GM23248 (cell line): Measurements from ENCODE around the gene CFLAR. TPM values are rescaled to one million over a fixed set of nuclear protein-coding genes. Genes with fewer than 3 reads are reported as not detected.

Experiments
- DNase-seq: peaks from one replicate; pipeline ENCODE4 v3.0.0-alpha.2; 2015
- H2AFZ ChIP-seq: fragments of 200-600 bp; sonication (generic); 2 replicates; pipeline ENCODE4 v1.6.1; 2016; ENCODE audit warnings: antibody characterized with exemption
- H3F3A ChIP-seq: fragments of 200-600 bp; sonication (generic); 2 replicates; pipeline ENCODE4 v1.6.1; 2016; ENCODE audit warnings: mild to moderate bottlenecking, antibody characterized with exemption, mixed run types; ENCODE audit not compliant: insufficient read depth
- H3K27ac ChIP-seq: fragments of 200-600 bp; sonication (generic); 2 replicates; pipeline ENCODE4 v1.5.1; 2016; ENCODE audit warnings: mild to moderate bottlenecking
- H3K27me3 ChIP-seq: fragments of 200-600 bp; sonication (generic); replicated peaks from 2 replicates; pipeline ENCODE4 v1.6.1; 2016; ENCODE audit warnings: mild to moderate bottlenecking; ENCODE audit not compliant: insufficient read depth
- H3K36me3 ChIP-seq: fragments of 200-600 bp; sonication (generic); 2 replicates; pipeline ENCODE4 v1.6.1; 2016; ENCODE audit warnings: low read depth, mild to moderate bottlenecking
- H3K4me1 ChIP-seq: fragments of 200-600 bp; sonication (generic); 2 replicates; pipeline ENCODE4 v1.6.1; 2016; ENCODE audit warnings: mild to moderate bottlenecking; ENCODE audit not compliant: insufficient read depth
- H3K4me2 ChIP-seq: fragments of 200-600 bp; sonication (generic); one replicate; pipeline ENCODE4 v1.6.1; 2016; ENCODE audit warnings: mild to moderate bottlenecking; ENCODE audit not compliant: unreplicated experiment
- H3K4me3 ChIP-seq: fragments of 200-600 bp; sonication (generic); 2 replicates; pipeline ENCODE4 v1.5.1; 2016; ENCODE audit warnings: mild to moderate bottlenecking
- H3K79me2 ChIP-seq: fragments of 200-600 bp; sonication (generic); 2 replicates; pipeline ENCODE4 v1.6.1; 2016; ENCODE audit warnings: mild to moderate bottlenecking; ENCODE audit not compliant: insufficient read depth
- H3K9ac ChIP-seq: fragments of 200-600 bp; sonication (generic); 2 replicates; pipeline ENCODE4 v1.6.1; 2016; ENCODE audit warnings: mild to moderate bottlenecking
- H3K9me2 ChIP-seq: fragments of 200-600 bp; sonication (generic); 2 replicates; pipeline ENCODE4 v1.6.1; 2016; ENCODE audit warnings: mixed run types, mild to moderate bottlenecking, moderate library complexity; ENCODE audit not compliant: insufficient read depth
- H3K9me3 ChIP-seq: fragments of 200-600 bp; sonication (generic); one replicate; pipeline ENCODE4 v1.6.1; 2017; ENCODE audit warnings: low read depth
- H4K20me1 ChIP-seq: fragments of 200-600 bp; sonication (generic); 2 replicates; pipeline ENCODE4 v1.6.0; 2016; ENCODE audit not compliant: insufficient read depth
- EZH2 ChIP-seq: fragments of 200-600 bp; sonication (generic); IDR thresholded peaks from 2 replicates; pipeline ENCODE4 v1.6.1; 2018; ENCODE audit warnings: antibody characterized with exemption, mild to moderate bottlenecking; ENCODE audit not compliant: insufficient read depth, poor library complexity, severe bottlenecking
- EZH2phosphoT487 ChIP-seq: fragments of 200-600 bp; sonication (generic); IDR thresholded peaks from 2 replicates; pipeline ENCODE4 v1.6.1; 2018; ENCODE audit warnings: antibody characterized with exemption, moderate library complexity, mild to moderate bottlenecking, low read depth; ENCODE audit not compliant: insufficient read depth
- WGBS, 2 experiments: methylation state at CpG; one replicate each; pipeline ENCODE4 v1.1.6; 2015 to 2017; ENCODE audit warnings: low lambda C conversion rate in 2 of 2, low coverage in 1 of 2; ENCODE audit errors: missing lambda C conversion rate in 2 of 2; 5-methylcytosine and 5-hydroxymethylcytosine counted together
- in situ Hi-C: fragments of 300-500 bp; cut with MboI; formaldehyde crosslinking; loops from 2 replicates; pipeline ENCODE4 v1.15.0; 2020
- polyA plus RNA-seq: library from polyadenylated mRNA; unstranded; fragments of >200 nt; fragmentation: Nextera tagmentation; extraction: Ambion mirVana; gene quantifications from 2 replicates; pipeline ENCODE4 v1.2.1, GENCODE V29; 2016
- total RNA-seq: library from RNA; depleted of rRNA; stranded (reverse); fragments of >200 nt; shearing (Covaris generic); gene quantifications from 2 replicates; pipeline ENCODE4 v1.2.3, GENCODE V29; 2014

CFLAR gene
- total and polyA plus RNA-seq, 2 experiments from 2014 or later, result 46.1 to 47.2 TPM

DNA sequence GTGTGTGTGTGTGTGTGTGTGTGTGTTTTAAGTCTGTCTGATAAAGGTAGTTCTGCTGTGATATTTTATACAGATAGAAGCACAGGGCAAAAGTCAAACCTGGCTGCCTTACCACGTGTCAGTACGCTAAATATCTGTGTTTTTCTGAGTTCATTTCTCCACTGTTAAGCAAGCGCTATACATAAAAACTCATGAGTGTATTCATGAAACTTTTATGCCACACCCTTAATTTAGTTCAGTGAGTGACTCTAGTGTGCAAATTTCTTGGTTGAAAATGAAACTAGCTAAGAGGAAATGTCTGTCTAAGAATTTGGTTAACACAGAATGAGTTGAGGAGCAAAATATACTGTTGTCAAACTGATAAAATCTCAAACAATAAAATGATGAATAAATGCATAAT is 78.1 kb downstream of the CFLAR start:
- H3K27ac ChIP-seq, result no peak overlapping the region
- in situ Hi-C loops, result no loop called here
- 0 out of 2 replicates have a peak, but pooled peaks cover 8% of the 10 kb centered on the region for H3K36me3 ChIP-seq
- H4K20me1 ChIP-seq, result no peaks in the 10 kb centered on the region
- H3K9me2 ChIP-seq, result no peaks in the 10 kb centered on the region
- TF ChIP-seq EZH2phosphoT487, result no peak
- no peak for TF ChIP-seq EZH2
- no peak overlapping the region for H3K4me2 ChIP-seq
- H2AFZ ChIP-seq, result no peak overlapping the region
- H3K9ac ChIP-seq, result no peak overlapping the region
- 98 to 100% methylated on average over 3 of the region's 3 CpGs for WGBS, 2 experiments
- H3K27me3 ChIP-seq, result no peaks in the 10 kb centered on the region
- no peaks in the 10 kb centered on the region for H3K79me2 ChIP-seq
- H3K4me3 ChIP-seq, result no peak overlapping the region
- H3K9me3 ChIP-seq, result no peaks in the 10 kb centered on the region
- no peak for DNase-seq
- no peaks in the 10 kb centered on the region for H3K4me1 ChIP-seq
- H3F3A ChIP-seq, result no peaks in the 10 kb centered on the region

DNA sequence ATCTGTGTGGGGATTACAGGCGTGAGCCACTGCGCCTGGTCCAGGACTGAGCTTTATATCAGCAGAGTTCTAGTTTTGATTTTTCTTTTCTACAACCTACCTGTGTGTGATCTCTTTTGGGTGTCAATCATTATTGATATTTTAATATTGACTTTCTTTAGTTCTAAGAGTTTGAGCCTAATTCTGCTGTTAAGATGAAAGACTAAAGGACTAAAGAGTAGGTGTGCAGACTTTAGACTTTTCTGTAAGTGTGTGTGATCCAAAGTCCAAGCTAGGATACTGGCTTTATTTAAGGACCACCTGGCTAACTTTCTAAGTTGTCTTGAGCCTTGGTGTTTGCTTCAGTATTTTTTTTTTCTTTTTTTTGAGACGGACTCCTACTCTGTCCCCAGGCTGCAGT is 79.4 kb downstream of the CFLAR start:
- no peaks in the 10 kb centered on the region for H3K27me3 ChIP-seq
- no peaks in the 10 kb centered on the region for H3K9me2 ChIP-seq
- H3K4me1 ChIP-seq, result no peaks in the 10 kb centered on the region
- H4K20me1 ChIP-seq, result no peaks in the 10 kb centered on the region
- no peak overlapping the region for H3K4me3 ChIP-seq
- H3K9ac ChIP-seq, result no peak overlapping the region
- DNase-seq, result no peak
- no peak overlapping the region for H2AFZ ChIP-seq
- H3K27ac ChIP-seq, result no peak overlapping the region
- no peaks in the 10 kb centered on the region for H3K79me2 ChIP-seq
- no peaks in the 10 kb centered on the region for H3K9me3 ChIP-seq
- H3F3A ChIP-seq, result no peaks in the 10 kb centered on the region
- in situ Hi-C loops, result no loop called here
- TF ChIP-seq EZH2, result no peak
- TF ChIP-seq EZH2phosphoT487, result no peak
- WGBS, 2 experiments, result 94 to 98% methylated on average over 3 of the region's 3 CpGs
- 0 out of 2 replicates have a peak, but pooled peaks cover 8% of the 10 kb centered on the region for H3K36me3 ChIP-seq
- no peak overlapping the region for H3K4me2 ChIP-seq

DNA sequence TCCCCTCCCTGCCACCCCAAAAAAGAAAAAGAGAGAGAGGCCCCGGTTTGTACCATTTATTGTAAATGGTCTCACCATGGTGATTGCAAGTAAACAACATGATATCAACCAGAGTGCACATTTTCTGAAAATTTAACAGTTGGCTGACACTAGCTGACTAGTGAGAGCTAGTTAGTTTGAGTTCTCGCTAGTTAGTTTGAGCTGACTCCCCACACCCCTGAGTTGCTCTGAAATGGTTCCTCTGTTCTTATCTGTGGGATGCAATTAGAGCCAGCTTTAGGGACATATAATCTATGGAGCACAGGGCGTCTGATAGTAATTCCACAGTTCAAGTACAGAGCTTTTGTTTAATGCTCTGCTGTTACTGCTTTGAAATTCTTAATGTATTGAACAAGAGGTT is 80.0 kb downstream of the CFLAR start:
- Histone ChIP-seq H3K4me3 (no peak overlapping the region), H3K36me3 (0 out of 2 replicates have a peak, but pooled peaks cover 8% of the 10 kb centered on the region), H3K27ac (no peak overlapping the region), H3K9me2 (no peaks in the 10 kb centered on the region), H3F3A (no peaks in the 10 kb centered on the region), H3K4me2 (no peak overlapping the region), H4K20me1 (no peaks in the 10 kb centered on the region), H3K27me3 (no peaks in the 10 kb centered on the region), H3K4me1 (no peaks in the 10 kb centered on the region), H2AFZ (no peak overlapping the region), H3K9ac (no peak overlapping the region), H3K9me3 (no peaks in the 10 kb centered on the region), H3K79me2 (no peaks in the 10 kb centered on the region)
- TF ChIP-seq EZH2 (no peak), EZH2phosphoT487 (no peak)
- no peak for DNase-seq
- WGBS, 2 experiments, result 92 to 97% methylated on average over 3 of the region's 3 CpGs
- in situ Hi-C loops, result no loop called here

DNA sequence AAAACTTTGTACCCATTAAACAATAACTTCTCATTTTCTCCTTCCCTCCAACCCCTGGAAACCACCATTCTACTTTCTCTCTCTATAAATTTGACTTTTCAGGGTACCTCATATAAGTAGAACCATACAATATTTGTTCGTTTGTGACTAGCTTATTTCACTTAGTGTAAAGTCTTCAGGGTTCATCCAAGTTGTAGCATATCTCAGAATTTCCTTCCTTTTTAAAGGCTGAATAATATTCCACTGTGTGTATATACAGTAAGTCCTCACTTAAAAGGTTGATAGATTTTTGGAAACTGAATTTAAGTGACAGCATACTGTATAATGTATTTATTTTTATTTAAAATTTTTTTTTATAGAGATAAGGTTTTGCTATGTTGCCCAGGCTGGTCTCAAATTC is 80.8 kb downstream of the CFLAR start:
- Histone ChIP-seq H3K9ac (no peak overlapping the region), H3K4me2 (no peak overlapping the region), H2AFZ (no peak overlapping the region), H3K27ac (no peak overlapping the region), H3K9me3 (no peaks in the 10 kb centered on the region), H3F3A (no peaks in the 10 kb centered on the region), H3K4me3 (no peak overlapping the region), H3K79me2 (no peaks in the 10 kb centered on the region), H3K9me2 (no peaks in the 10 kb centered on the region), H3K36me3 (0 out of 2 replicates have a peak, but pooled peaks cover 8% of the 10 kb centered on the region), H3K4me1 (no peaks in the 10 kb centered on the region), H4K20me1 (no peaks in the 10 kb centered on the region), H3K27me3 (no peaks in the 10 kb centered on the region)
- TF ChIP-seq EZH2phosphoT487 (no peak), EZH2 (no peak)
- WGBS, 2 experiments, result 93% methylated on average over 1 of the region's 1 CpG
- in situ Hi-C loops, result no loop called here
- no peak for DNase-seq

DNA sequence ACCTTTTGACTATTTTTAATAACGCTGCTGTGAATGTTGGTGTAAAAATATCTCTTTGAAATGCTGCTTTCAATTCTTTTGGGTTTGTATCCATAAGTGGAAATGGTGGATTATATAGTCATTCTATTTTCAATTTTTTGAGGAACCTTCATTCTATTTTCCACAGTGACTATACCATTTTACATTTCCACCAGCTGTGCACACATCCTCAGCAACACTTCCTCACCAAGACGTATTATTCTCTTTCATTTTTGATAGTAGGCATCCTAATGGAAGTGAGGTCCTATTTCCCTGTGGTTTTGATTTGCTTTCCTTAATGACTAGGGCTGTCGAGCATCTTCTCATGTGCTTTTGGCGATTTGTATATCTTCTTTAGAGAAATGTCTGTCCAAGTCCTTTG is 81.8 kb downstream of the CFLAR start:
- 48 to 53% methylated on average over 4 of the region's 4 CpGs for WGBS, 2 experiments

More for the DNA sequence above, 81.8 kb downstream of the CFLAR start:
- H3K36me3 ChIP-seq, result 0 out of 2 replicates have a peak, but pooled peaks cover 8% of the 10 kb centered on the region
- H3K9me2 ChIP-seq, result no peaks in the 10 kb centered on the region
- H3K4me2 ChIP-seq, result no peak overlapping the region
- H3K79me2 ChIP-seq, result no peaks in the 10 kb centered on the region
- no peaks in the 10 kb centered on the region for H3K27me3 ChIP-seq
- no peak overlapping the region for H3K4me3 ChIP-seq
- in situ Hi-C loops, result no loop called here
- no peak overlapping the region for H3K27ac ChIP-seq
- DNase-seq, result no peak
- H3K9ac ChIP-seq, result no peak overlapping the region
- no peaks in the 10 kb centered on the region for H3F3A ChIP-seq
- H4K20me1 ChIP-seq, result no peaks in the 10 kb centered on the region
- H3K9me3 ChIP-seq, result no peaks in the 10 kb centered on the region
- H3K4me1 ChIP-seq, result no peaks in the 10 kb centered on the region
- H2AFZ ChIP-seq, result no peak overlapping the region
- TF ChIP-seq EZH2phosphoT487 (no peak), EZH2 (no peak)
